Parathyroid adenoma (tissue), 2 donors: ENCODE data around the gene MMP23B.

Experiments
- H2AFZ ChIP-seq: fragments of 300-600 bp; sonication (generic); one replicate; pipeline ENCODE4 v1.7.0; 2017; ENCODE audit warnings: antibody characterized with exemption, mild to moderate bottlenecking
- H3K27ac ChIP-seq: fragments of 300-600 bp; sonication (generic); one replicate; pipeline ENCODE4 v1.7.0; 2017
- H3K27me3 ChIP-seq: fragments of 300-600 bp; sonication (generic); one replicate; pipeline ENCODE4 v1.7.0; 2017; ENCODE audit warnings: low read length; ENCODE audit not compliant: control insufficient read depth, insufficient read depth
- H3K36me3 ChIP-seq: fragments of 300-600 bp; sonication (generic); one replicate; pipeline ENCODE4 v1.7.0; 2017; ENCODE audit warnings: low read length; ENCODE audit not compliant: control insufficient read depth, insufficient read depth
- H3K4me1 ChIP-seq: fragments of 300-600 bp; sonication (generic); one replicate; pipeline ENCODE4 v1.7.0; 2017; ENCODE audit warnings: control low read depth
- H3K4me2 ChIP-seq: fragments of 300-600 bp; sonication (generic); one replicate; pipeline ENCODE4 v1.7.0; 2017; ENCODE audit warnings: low read length
- H3K4me3 ChIP-seq: fragments of 300-600 bp; sonication (generic); one replicate; pipeline ENCODE4 v1.7.0; 2017; ENCODE audit warnings: low read depth, low read length
- H3K79me2 ChIP-seq: fragments of 300-600 bp; sonication (generic); one replicate; pipeline ENCODE4 v1.7.0; 2017; ENCODE audit warnings: control low read depth
- H3K9ac ChIP-seq: fragments of 300-600 bp; sonication (generic); one replicate; pipeline ENCODE4 v1.7.0; 2017; ENCODE audit warnings: mild to moderate bottlenecking
- H3K9me3 ChIP-seq: fragments of 300-600 bp; sonication (generic); one replicate; pipeline ENCODE4 v1.7.0; 2017; ENCODE audit warnings: low read length; ENCODE audit not compliant: control insufficient read depth
- TF ChIP-seq, protein P1 (sequence below): fragments of 300-600 bp; sonication (generic); IDR thresholded peaks from one replicate; pipeline ENCODE4 v1.7.0; 2017; ENCODE audit warnings: antibody characterized with exemption, mild to moderate bottlenecking
- donor health status: primary hyperparathyroidism.

MMP23B gene

DNA sequence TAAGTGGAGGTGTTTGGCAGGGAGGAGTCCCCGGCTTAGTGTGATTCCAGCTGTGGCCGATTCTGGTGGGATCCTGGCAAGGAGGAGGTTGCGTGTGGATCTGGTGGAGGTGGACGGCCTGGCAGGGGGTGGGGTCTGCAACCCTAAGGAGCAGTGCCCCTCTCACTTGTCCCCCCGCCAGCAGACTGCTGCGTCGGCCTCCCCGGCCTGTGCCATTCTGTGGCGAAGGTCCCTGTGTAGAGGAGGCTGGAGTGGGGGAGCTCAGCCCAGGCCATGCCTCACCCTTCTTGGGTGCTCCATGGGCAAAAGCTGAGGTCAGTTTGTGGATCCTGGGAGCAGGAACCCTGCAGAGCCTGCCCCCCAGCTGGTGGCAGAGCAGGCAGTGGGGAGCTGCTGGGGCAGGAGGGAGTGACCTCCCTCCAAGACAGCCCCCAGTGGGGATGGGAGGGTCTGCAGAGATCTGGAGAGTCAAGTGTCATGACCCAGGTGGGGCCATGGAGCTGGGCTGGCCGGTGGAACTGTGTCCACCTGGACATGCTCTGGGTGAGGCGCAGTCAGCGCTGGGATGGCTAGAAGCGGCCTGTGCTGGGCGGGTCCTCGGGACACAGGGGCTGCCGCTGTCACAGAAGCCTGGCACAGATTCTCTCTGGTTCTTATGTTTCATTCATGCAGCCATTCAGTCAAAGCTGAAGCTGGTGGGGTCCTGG is 11.4 kb upstream of the MMP23B start:
- Histone ChIP-seq H3K4me2 (no peak overlapping the region), H3K27ac (no peak overlapping the region), H3K27me3 (no peaks in the 10 kb centered on the region), H2AFZ (no peak overlapping the region), H3K36me3 (no peaks in the 10 kb centered on the region), H3K9ac (no peak overlapping the region), H3K4me3 (no peak overlapping the region), H3K4me1 (no peaks in the 10 kb centered on the region), H3K9me3 (no peaks in the 10 kb centered on the region), H3K79me2 (peaks cover 2% of the 10 kb centered on the region)
- TF ChIP-seq, protein P1, sequence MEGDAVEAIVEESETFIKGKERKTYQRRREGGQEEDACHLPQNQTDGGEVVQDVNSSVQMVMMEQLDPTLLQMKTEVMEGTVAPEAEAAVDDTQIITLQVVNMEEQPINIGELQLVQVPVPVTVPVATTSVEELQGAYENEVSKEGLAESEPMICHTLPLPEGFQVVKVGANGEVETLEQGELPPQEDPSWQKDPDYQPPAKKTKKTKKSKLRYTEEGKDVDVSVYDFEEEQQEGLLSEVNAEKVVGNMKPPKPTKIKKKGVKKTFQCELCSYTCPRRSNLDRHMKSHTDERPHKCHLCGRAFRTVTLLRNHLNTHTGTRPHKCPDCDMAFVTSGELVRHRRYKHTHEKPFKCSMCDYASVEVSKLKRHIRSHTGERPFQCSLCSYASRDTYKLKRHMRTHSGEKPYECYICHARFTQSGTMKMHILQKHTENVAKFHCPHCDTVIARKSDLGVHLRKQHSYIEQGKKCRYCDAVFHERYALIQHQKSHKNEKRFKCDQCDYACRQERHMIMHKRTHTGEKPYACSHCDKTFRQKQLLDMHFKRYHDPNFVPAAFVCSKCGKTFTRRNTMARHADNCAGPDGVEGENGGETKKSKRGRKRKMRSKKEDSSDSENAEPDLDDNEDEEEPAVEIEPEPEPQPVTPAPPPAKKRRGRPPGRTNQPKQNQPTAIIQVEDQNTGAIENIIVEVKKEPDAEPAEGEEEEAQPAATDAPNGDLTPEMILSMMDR = no peak

GRCh38 chr1:1621173-1622009 is 10.6 kb upstream of the MMP23B start:
- no peak overlapping the region for H2AFZ ChIP-seq
- H3K27ac ChIP-seq = no peak overlapping the region
- H3K9ac ChIP-seq = no peak overlapping the region
- H3K4me2 ChIP-seq = no peak overlapping the region
- H3K4me1 ChIP-seq = no peaks in the 10 kb centered on the region
- H3K27me3 ChIP-seq = no peaks in the 10 kb centered on the region
- H3K4me3 ChIP-seq = no peak overlapping the region
- TF ChIP-seq, protein P1 = no peak
- peaks cover 1% of the 10 kb centered on the region for H3K79me2 ChIP-seq
- H3K36me3 ChIP-seq = no peaks in the 10 kb centered on the region
- H3K9me3 ChIP-seq = no peaks in the 10 kb centered on the region

GRCh38 chr1:1622010-1622787 is 9.8 kb upstream of the MMP23B start:
- no peaks in the 10 kb centered on the region for H3K79me2 ChIP-seq

GRCh38 chr1:1622788-1623094 is 9.2 kb upstream of the MMP23B start:
- no peaks in the 10 kb centered on the region for H3K27me3 ChIP-seq
- no peaks in the 10 kb centered on the region for H3K4me1 ChIP-seq
- H3K79me2 ChIP-seq = no peaks in the 10 kb centered on the region
- H3K9ac ChIP-seq = no peak overlapping the region
- no peak overlapping the region for H2AFZ ChIP-seq
- H3K27ac ChIP-seq = no peak overlapping the region
- H3K4me3 ChIP-seq = no peak overlapping the region
- TF ChIP-seq, protein P1 = no peak
- H3K9me3 ChIP-seq = no peaks in the 10 kb centered on the region
- no peaks in the 10 kb centered on the region for H3K36me3 ChIP-seq
- H3K4me2 ChIP-seq = no peak overlapping the region

More at GRCh38 chr1:1622010-1622787, 9.8 kb upstream of the MMP23B start:
- no peak overlapping the region for H3K4me2 ChIP-seq
- no peaks in the 10 kb centered on the region for H3K9me3 ChIP-seq
- no peaks in the 10 kb centered on the region for H3K36me3 ChIP-seq
- H3K4me3 ChIP-seq = no peak overlapping the region
- H3K27ac ChIP-seq = no peak overlapping the region
- no peak overlapping the region for H3K9ac ChIP-seq
- no peak overlapping the region for H2AFZ ChIP-seq
- no peaks in the 10 kb centered on the region for H3K4me1 ChIP-seq
- H3K27me3 ChIP-seq = no peaks in the 10 kb centered on the region
- TF ChIP-seq, protein P1 = no peak
